CD4-positive, alpha-beta T cell (primary cell): ENCODE data around the gene DGKI. TPM values are rescaled to one million over a fixed set of nuclear protein-coding genes. Genes with fewer than 3 reads are reported as not detected.

Experiments
- ATAC-seq: fragments of 200-7000 bp; cut with Tn5 transposase; one replicate; pipeline ENCODE4 v1.10.0; 2022; ENCODE audit warnings: mild to moderate bottlenecking; ENCODE audit not compliant: poor library complexity
- CTCF ChIA-PET: fragments of 350-600 bp; sonication (Branson Sonifier 250); formaldehyde crosslinking; loops from one replicate; lab custom pipeline; 2021; ENCODE audit warnings: antibody characterized with exemption, inconsistent platforms; lab: Charles Lee
- POLR2A ChIA-PET: fragments of 350-600 bp; sonication (Branson Sonifier 250); formaldehyde crosslinking; loops from one replicate; lab custom pipeline; 2021; ENCODE audit warnings: antibody characterized with exemption, inconsistent platforms; lab: Charles Lee
- DNase-seq, 14 experiments: peaks; one replicate each; pipeline ENCODE4 v3.0.0-alpha.2; 2013 to 2020; ENCODE audit warnings: mixed read lengths in 2 of 14
- H3K27ac ChIP-seq, 2 donors: one replicate each; pipeline versions ENCODE4 v1.5.1 to v1.7.0; 2013; ENCODE audit warnings: low read length in 2 of 2, low read depth in 1 of 2, mild to moderate bottlenecking in 1 of 2
- H3K27me3 ChIP-seq, 2 experiments: 1 replicate in 1 of 2; 2 replicates in 1 of 2; pipeline versions ENCODE4 v1.6.1 to v1.7.0; 2013; ENCODE audit warnings: low read length in 2 of 2, control low read depth in 1 of 2, mild to moderate bottlenecking in 1 of 2, moderate library complexity in 1 of 2; ENCODE audit not compliant: insufficient read depth in 2 of 2, control insufficient read depth in 1 of 2
- H3K36me3 ChIP-seq: one replicate; pipeline ENCODE4 v1.6.1; 2013; ENCODE audit warnings: low read length, control low read depth; ENCODE audit not compliant: insufficient read depth
- H3K4me1 ChIP-seq: one replicate; pipeline ENCODE4 v1.6.1; 2013; ENCODE audit warnings: low read length, control low read depth; ENCODE audit not compliant: insufficient read depth
- H3K4me3 ChIP-seq: one replicate; pipeline ENCODE4 v1.5.1; 2013; ENCODE audit warnings: mild to moderate bottlenecking, low read length, moderate library complexity
- H3K9me3 ChIP-seq, 2 experiments: 1 replicate in 1 of 2; 2 replicates in 1 of 2; pipeline versions ENCODE4 v1.6.1 to v1.7.0; 2013; ENCODE audit warnings: low read length in 2 of 2, mild to moderate bottlenecking in 2 of 2, control low read depth in 1 of 2, moderate library complexity in 1 of 2; ENCODE audit not compliant: control insufficient read depth in 1 of 2, insufficient read depth in 1 of 2
- H3K27ac Mint-ChIP-seq: one replicate; pipeline ENCODE4 v1.8.0; 2020; ENCODE audit warnings: mixed read lengths
- H3K27me3 Mint-ChIP-seq: one replicate; pipeline ENCODE4 v1.8.0; 2021; ENCODE audit warnings: mixed read lengths
- H3K36me3 Mint-ChIP-seq: one replicate; pipeline ENCODE4 v1.8.0; 2021; ENCODE audit warnings: low read depth, mixed read lengths
- H3K4me1 Mint-ChIP-seq: one replicate; pipeline ENCODE4 v1.8.0; 2021; ENCODE audit warnings: low read depth, mixed read lengths
- H3K4me3 Mint-ChIP-seq: one replicate; pipeline ENCODE4 v1.8.0; 2020; ENCODE audit warnings: mild to moderate bottlenecking, mixed read lengths
- H3K9me3 Mint-ChIP-seq: one replicate; pipeline ENCODE4 v1.8.0; 2020; ENCODE audit warnings: mixed read lengths
- intact Hi-C, 2 experiments: fragments of 100-400 bp; cut with DNase I in 1 of 2; cut with micrococcal nuclease in 1 of 2; formaldehyde crosslinking; loops; one replicate each; pipeline versions ENCODE4 v1.15.1 to v1.9.0; 2023 to 2025; cut with DNase I, micrococcal nuclease
- total RNA-seq, 174 experiments: library from RNA in 2 of 174; stranded (reverse) in 2 of 174; gene quantifications; one replicate each; pipeline ENCODE4 v1.2.3 and lab custom pipeline; 2021 to 2026
- TF ChIP-seq, protein P1 (sequence below): fragments of 200-600 bp; IDR thresholded peaks from one replicate; pipeline ENCODE4 v1.8.0; 2022; ENCODE audit warnings: antibody characterized with exemption, mild to moderate bottlenecking

The DGKI gene
- total RNA-seq, 2 experiments from 2014 or later, result not detected

- Histone ChIP-seq H3K4me1 (no peaks in the 10 kb centered on the region), H3K36me3 (no peaks in the 10 kb centered on the region), H3K27me3 (no peaks in the 10 kb centered on the region), H3K9me3 (no peaks in the 10 kb centered on the region), H3K4me3 (no peak overlapping the region), H3K27ac (no peak overlapping the region)
- Mint-ChIP-seq H3K36me3 (no peaks in the 10 kb centered on the region), H3K4me3 (no peak overlapping the region), H3K9me3 (no peaks in the 10 kb centered on the region), H3K4me1 (no peaks in the 10 kb centered on the region), H3K27me3 (no peaks in the 10 kb centered on the region), H3K27ac (no peak overlapping the region)
- intact Hi-C loops, result no loop called here
- CTCF ChIA-PET, result no interaction called here
- POLR2A ChIA-PET, result no interaction called here
- TF ChIP-seq, protein P1, sequence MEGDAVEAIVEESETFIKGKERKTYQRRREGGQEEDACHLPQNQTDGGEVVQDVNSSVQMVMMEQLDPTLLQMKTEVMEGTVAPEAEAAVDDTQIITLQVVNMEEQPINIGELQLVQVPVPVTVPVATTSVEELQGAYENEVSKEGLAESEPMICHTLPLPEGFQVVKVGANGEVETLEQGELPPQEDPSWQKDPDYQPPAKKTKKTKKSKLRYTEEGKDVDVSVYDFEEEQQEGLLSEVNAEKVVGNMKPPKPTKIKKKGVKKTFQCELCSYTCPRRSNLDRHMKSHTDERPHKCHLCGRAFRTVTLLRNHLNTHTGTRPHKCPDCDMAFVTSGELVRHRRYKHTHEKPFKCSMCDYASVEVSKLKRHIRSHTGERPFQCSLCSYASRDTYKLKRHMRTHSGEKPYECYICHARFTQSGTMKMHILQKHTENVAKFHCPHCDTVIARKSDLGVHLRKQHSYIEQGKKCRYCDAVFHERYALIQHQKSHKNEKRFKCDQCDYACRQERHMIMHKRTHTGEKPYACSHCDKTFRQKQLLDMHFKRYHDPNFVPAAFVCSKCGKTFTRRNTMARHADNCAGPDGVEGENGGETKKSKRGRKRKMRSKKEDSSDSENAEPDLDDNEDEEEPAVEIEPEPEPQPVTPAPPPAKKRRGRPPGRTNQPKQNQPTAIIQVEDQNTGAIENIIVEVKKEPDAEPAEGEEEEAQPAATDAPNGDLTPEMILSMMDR, result no peak
- ATAC-seq (no peak), DNase-seq (no peak)
These were observed 432.9 kb downstream of the DGKI start for GRCh38 chr7:137413901-137414300.

DNA sequence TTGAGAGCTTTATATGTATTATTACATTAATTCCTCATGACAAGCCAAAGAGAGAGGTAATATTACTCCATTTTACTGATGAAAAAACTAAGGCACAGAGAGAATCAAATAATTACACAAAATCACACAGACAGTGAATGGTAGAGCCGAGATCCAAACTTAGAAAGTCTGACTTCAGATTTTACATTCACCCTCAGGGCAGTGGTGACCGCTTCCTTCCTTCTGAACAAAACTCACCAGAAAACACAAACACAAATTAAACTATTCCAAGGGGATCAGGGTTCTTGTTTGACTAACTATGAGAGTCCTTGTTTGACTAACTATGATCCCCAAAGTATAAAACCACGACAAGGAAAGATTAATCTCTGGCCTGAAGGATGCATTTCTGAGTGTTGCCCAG is 435.3 kb downstream of the DGKI start:
- ChIA-PET POLR2A (no interaction called here), CTCF (no interaction called here)

GRCh38 chr7:137408126-137408525 is 438.6 kb downstream of the DGKI start:
- Mint-ChIP-seq H3K27me3 (no peaks in the 10 kb centered on the region), H3K27ac (no peak overlapping the region), H3K36me3 (no peaks in the 10 kb centered on the region), H3K4me1 (no peaks in the 10 kb centered on the region), H3K4me3 (no peak overlapping the region), H3K9me3 (no peaks in the 10 kb centered on the region)
- intact Hi-C loops, result no loop called here
- Histone ChIP-seq H3K27me3 (no peaks in the 10 kb centered on the region), H3K4me3 (no peak overlapping the region), H3K27ac (no peak overlapping the region), H3K9me3 (no peaks in the 10 kb centered on the region), H3K4me1 (no peaks in the 10 kb centered on the region), H3K36me3 (no peaks in the 10 kb centered on the region)
- ChIA-PET CTCF (no interaction called here), POLR2A (no interaction called here)
- DNase-seq (no peak), ATAC-seq (no peak)
- TF ChIP-seq, protein P1, result no peak

More for the DNA sequence above, 435.3 kb downstream of the DGKI start:
- no peaks in the 10 kb centered on the region for H3K27me3 ChIP-seq
- no peak overlapping the region for H3K4me3 ChIP-seq
- H3K9me3 ChIP-seq, result no peaks in the 10 kb centered on the region
- intact Hi-C loops, result no loop called here
- no peaks in the 10 kb centered on the region for H3K36me3 ChIP-seq
- Mint-ChIP-seq H3K9me3 (no peaks in the 10 kb centered on the region), H3K27ac (no peak overlapping the region), H3K27me3 (no peaks in the 10 kb centered on the region), H3K4me1 (no peaks in the 10 kb centered on the region), H3K36me3 (no peaks in the 10 kb centered on the region), H3K4me3 (no peak overlapping the region)
- H3K27ac ChIP-seq, result no peak overlapping the region
- H3K4me1 ChIP-seq, result no peaks in the 10 kb centered on the region
- ATAC-seq (no peak), DNase-seq (no peak)
- TF ChIP-seq, protein P1, result no peak
